Calu3 (cell line): ENCODE results near the gene TNFRSF18. TPM values are rescaled to one million over a fixed set of nuclear protein-coding genes. Genes with fewer than 3 reads are reported as not detected.

Experiments
- BruUV-seq: library from RNA; stranded (reverse); fragments of 400-500 nt; replicated peaks from 2 replicates; lab custom pipeline; 2021; lab: Mats Ljungman, UMichigan
- CTCF ChIA-PET: fragments of 300-600 bp; sonication (Branson Sonifier 250); formaldehyde crosslinking; loops from one replicate; lab custom pipeline; 2022; ENCODE audit warnings: antibody characterized with exemption; lab: Charles Lee
- DNase-seq: peaks from one replicate; pipeline ENCODE4 v3.0.0; 2022
- H3K27ac Mint-ChIP-seq: one replicate; pipeline ENCODE4 v1.8.0; 2022; ENCODE audit warnings: mixed read lengths; ENCODE audit not compliant: unreplicated experiment
- H3K27me3 Mint-ChIP-seq: one replicate; pipeline ENCODE4 v1.8.0; 2022; ENCODE audit warnings: mixed read lengths; ENCODE audit not compliant: unreplicated experiment
- H3K36me3 Mint-ChIP-seq: one replicate; pipeline ENCODE4 v1.8.0; 2022; ENCODE audit warnings: mild to moderate bottlenecking, moderate library complexity, mixed read lengths; ENCODE audit not compliant: insufficient read depth, unreplicated experiment
- H3K4me1 Mint-ChIP-seq: one replicate; pipeline ENCODE4 v1.8.0; 2022; ENCODE audit warnings: mild to moderate bottlenecking, low read depth, mixed read lengths; ENCODE audit not compliant: unreplicated experiment
- H3K4me3 Mint-ChIP-seq: one replicate; pipeline ENCODE4 v1.8.0; 2022; ENCODE audit warnings: mild to moderate bottlenecking, low read depth, moderate library complexity, mixed read lengths; ENCODE audit not compliant: unreplicated experiment
- H3K9me3 Mint-ChIP-seq: one replicate; pipeline ENCODE4 v1.8.0; 2022; ENCODE audit warnings: low read depth, mixed read lengths; ENCODE audit not compliant: unreplicated experiment
- intact Hi-C: fragments of 100-400 bp; cut with micrococcal nuclease; formaldehyde crosslinking; loops from one replicate; pipeline ENCODE4 v1.10.0; 2022; ENCODE audit not compliant: unreplicated experiment
- total RNA-seq: library from RNA; stranded (reverse); gene quantifications from 2 replicates; pipeline ENCODE4 v1.2.3, GENCODE V29; 2022
- TF ChIP-seq, protein P1 (sequence below): fragments of 200-600 bp; IDR thresholded peaks from one replicate; pipeline ENCODE4 v1.8.0; 2022; ENCODE audit warnings: antibody characterized with exemption; ENCODE audit not compliant: unreplicated experiment

Gene TNFRSF18
- total RNA-seq, 1 experiment from 2014 or later, result not detected

DNA sequence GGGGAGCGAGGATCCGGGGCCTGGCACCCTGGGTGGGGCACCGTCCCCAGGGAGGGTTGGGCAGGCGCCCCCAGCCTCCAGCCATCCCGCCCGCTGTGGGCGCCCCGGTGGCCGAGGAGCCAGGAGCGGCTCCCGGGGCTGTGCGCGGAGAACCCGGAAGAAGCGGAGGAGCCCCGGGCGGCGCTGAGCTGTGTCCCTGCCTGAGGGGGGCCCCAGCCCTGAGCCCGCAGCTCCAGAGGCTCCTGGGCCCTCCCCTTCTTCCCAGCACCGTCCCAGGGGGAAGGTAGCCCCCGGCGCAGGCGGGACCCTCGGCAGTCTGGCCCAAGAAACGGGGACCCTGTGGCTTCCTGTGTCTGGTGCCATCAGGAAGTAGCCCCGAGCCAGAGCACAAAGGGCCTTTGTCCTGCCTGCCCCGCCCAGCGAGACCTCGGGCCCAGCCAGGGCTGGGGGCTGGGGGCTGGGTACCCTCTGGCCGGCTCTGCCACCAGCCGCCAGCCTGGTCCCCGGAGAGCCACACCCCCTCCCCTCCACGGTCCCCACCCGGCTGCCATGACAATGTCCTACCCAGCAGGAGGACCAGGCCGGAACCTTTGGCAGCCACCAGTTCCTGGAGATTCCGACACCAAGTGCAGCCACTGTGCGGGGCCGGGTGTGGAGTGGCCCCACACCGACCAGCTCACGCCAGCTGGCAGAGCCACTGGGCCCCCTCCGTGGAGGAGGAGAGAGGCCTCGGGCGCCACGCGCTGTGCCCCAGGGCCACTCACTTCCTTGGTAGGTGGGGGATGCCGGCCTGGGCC, 48.3 kb downstream of the TNFRSF18 start:
- Mint-ChIP-seq H3K27ac (peak overlapping the region; percentile 1), H3K27me3 (no peaks in the 10 kb centered on the region), H3K4me3 (peak overlapping the region; percentile 64), H3K4me1 (no peaks in the 10 kb centered on the region), H3K9me3 (peaks cover 8% of the 10 kb centered on the region), H3K36me3 (peaks cover 40% of the 10 kb centered on the region)
- BruUV-seq, result TSS peak; percentile 92
- peak; percentile 92 for DNase-seq
- CTCF ChIA-PET, result interaction anchor here (1.2 to 1.5 kb wide), 2 partner anchors 22 to 73 kb away, joined by 5 read pairs; no protein-coding TSS in a partner anchor
- TF ChIP-seq, protein P1, sequence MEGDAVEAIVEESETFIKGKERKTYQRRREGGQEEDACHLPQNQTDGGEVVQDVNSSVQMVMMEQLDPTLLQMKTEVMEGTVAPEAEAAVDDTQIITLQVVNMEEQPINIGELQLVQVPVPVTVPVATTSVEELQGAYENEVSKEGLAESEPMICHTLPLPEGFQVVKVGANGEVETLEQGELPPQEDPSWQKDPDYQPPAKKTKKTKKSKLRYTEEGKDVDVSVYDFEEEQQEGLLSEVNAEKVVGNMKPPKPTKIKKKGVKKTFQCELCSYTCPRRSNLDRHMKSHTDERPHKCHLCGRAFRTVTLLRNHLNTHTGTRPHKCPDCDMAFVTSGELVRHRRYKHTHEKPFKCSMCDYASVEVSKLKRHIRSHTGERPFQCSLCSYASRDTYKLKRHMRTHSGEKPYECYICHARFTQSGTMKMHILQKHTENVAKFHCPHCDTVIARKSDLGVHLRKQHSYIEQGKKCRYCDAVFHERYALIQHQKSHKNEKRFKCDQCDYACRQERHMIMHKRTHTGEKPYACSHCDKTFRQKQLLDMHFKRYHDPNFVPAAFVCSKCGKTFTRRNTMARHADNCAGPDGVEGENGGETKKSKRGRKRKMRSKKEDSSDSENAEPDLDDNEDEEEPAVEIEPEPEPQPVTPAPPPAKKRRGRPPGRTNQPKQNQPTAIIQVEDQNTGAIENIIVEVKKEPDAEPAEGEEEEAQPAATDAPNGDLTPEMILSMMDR, result no peak
- intact Hi-C loops, result no loop called here

DNA sequence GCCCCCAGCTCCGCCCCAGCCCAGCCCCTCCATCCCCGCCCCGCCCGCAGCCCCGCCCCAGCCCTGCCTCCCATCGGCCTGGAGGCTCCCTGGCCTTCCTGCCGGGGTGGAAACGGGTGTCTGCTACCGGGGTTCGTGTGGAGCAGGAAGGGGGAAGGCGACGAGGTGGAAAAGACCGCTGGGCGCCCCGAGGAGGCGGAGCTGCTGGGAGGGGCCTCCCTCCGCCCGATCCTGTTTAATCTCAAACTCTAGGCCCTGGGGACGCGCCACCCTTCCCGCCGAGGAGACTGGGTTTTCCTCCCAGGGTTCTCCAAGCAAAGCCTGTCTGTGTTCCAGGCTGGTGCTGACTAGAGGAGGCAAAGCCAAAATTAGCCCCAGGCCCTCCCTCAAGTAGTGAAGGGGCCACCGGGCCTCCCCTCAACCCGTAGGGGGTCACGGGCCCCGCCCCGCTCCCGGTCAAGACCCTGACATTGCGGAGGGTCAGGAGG, 48.9 kb downstream of the TNFRSF18 start:
- BruUV-seq, result no TSS peak
- Mint-ChIP-seq H3K4me3 (peak overlapping the region; percentile 64), H3K4me1 (no peaks in the 10 kb centered on the region), H3K9me3 (peaks cover 14% of the 10 kb centered on the region), H3K27ac (peak overlapping the region; percentile 1), H3K36me3 (peaks cover 40% of the 10 kb centered on the region), H3K27me3 (no peaks in the 10 kb centered on the region)
- TF ChIP-seq, protein P1, result no peak
- peak; percentile 89 for DNase-seq
- intact Hi-C loops, result no loop called here
- CTCF ChIA-PET, result interaction anchor here (0.6 to 1.3 kb wide), 4 partner anchors 28 to 74 kb away, joined by 3 to 5 read pairs (median 4); no protein-coding TSS in a partner anchor

DNA sequence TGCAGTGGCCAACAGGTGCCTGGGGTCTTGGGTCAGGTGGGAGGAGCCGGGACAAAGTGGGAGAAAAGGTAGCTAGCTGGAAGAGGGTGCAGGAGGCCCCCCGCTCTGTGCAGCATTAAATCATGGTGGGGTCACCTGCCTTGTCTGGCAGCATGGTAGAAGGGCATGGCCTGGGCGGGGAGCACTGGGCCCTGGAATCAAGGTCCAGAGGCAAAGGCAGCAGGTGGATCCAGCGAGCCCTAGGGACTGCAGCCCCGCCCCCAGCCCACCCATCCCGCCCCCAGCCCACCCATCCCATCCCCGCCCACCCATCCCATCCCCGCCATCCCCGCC, 49.4 kb downstream of the TNFRSF18 start:
- H3K27me3 Mint-ChIP-seq, result no peaks in the 10 kb centered on the region
- no TSS peak for BruUV-seq
- peaks cover 38% of the 10 kb centered on the region for H3K36me3 Mint-ChIP-seq
- intact Hi-C loops, result no loop called here
- H3K9me3 Mint-ChIP-seq, result peaks cover 16% of the 10 kb centered on the region
- H3K4me3 Mint-ChIP-seq, result no peak overlapping the region
- no peak for DNase-seq
- H3K27ac Mint-ChIP-seq, result peak overlapping the region; percentile 1
- CTCF ChIA-PET, result interaction anchor here (0.6 to 1.3 kb wide), 4 partner anchors 27 to 74 kb away, joined by 3 to 5 read pairs (median 4); no protein-coding TSS in a partner anchor
- no peaks in the 10 kb centered on the region for H3K4me1 Mint-ChIP-seq
- TF ChIP-seq, protein P1, result no peak

DNA sequence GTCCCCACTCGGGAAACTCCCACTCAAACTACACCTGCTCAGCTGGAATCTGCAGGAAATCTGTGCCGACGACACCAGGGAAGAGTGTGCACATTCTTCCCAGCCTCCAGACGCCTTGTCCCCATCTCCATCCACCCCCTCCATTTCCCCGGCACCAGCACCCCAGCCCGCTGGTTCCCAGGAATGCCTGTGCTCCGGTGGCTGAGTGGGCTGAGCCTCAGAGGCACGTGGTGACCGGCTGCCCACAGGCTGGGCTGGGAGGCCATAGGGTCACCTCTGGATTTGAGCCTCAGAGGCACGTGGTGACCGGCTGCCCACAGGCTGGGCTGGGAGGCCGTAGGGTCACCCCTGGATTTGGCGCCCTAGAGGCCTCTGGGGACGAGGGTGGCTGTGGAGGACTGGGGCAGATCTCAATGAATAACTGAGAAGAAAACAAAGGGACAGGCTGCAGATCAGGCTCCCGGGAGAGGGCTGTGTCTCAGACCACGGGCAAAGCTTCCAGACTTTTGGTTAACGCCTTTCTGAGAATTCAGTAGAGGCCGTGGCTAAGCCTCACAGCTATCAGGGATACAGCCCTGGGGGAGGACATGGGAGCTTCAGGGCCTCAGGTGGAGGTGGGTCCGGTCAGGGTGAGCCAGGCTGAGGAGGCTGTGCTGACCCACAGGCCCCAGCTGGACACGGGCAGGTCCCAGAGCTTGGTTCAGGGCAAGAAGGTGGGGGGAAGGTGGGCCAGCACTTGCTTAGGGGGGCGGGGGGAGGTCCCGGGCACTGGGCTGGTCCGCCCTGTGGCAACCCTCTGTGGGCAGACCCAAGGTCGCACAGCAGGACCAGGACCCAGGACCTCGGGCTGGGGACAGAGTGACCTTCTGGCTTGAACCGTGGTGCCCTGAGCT, 50.0 kb downstream of the TNFRSF18 start:
- Mint-ChIP-seq H3K36me3 (peaks cover 37% of the 10 kb centered on the region), H3K4me1 (no peaks in the 10 kb centered on the region), H3K9me3 (peaks cover 16% of the 10 kb centered on the region), H3K4me3 (no peak overlapping the region), H3K27me3 (no peaks in the 10 kb centered on the region), H3K27ac (peak overlapping the region; percentile 1)
- BruUV-seq, result no TSS peak
- TF ChIP-seq, protein P1, result no peak
- no peak for DNase-seq
- intact Hi-C loops, result no loop called here
- CTCF ChIA-PET, result interaction anchor here (0.6 to 1.3 kb wide), 3 partner anchors 27 to 68 kb away, joined by 3 to 5 read pairs (median 4); no protein-coding TSS in a partner anchor
